Lung (tissue), 12 donors: Measurements from ENCODE around the gene ATP6V0D1. TPM values are rescaled to one million over a fixed set of nuclear protein-coding genes. Genes with fewer than 3 reads are reported as not detected.

Experiments
- ATAC-seq: fragments of 200-7000 bp; cut with Tn5 transposase; one replicate; pipeline ENCODE4 v1.9.1; 2020; ENCODE audit warnings: moderate number of reproducible peaks; ENCODE audit not compliant: insufficient read depth, low FRiP score
- DNase-seq, 3 donors: peaks; one replicate each; pipeline ENCODE4 v3.0.0-alpha.2; 2013 to 2017
- H3K27ac ChIP-seq, 2 donors: one replicate each; pipeline ENCODE4 v1.5.1; 2013; ENCODE audit warnings: mild to moderate bottlenecking in 2 of 2, moderate library complexity in 2 of 2, control low read depth in 1 of 2, inconsistent platforms in 1 of 2, low read depth in 1 of 2, low read length in 1 of 2
- H3K27me3 ChIP-seq, 3 donors: one replicate each; pipeline ENCODE4 v1.5.1; 2013; ENCODE audit warnings: low read length in 2 of 3; ENCODE audit not compliant: control insufficient read depth in 3 of 3, insufficient read depth in 3 of 3
- H3K36me3 ChIP-seq, 4 donors: one replicate each; pipeline ENCODE4 v1.5.1; 2013; ENCODE audit warnings: low read length in 4 of 4, mild to moderate bottlenecking in 1 of 4, moderate library complexity in 1 of 4; ENCODE audit not compliant: control insufficient read depth in 4 of 4, insufficient read depth in 4 of 4
- H3K4me1 ChIP-seq, 5 donors: one replicate each; pipeline ENCODE4 v1.5.1; 2013; ENCODE audit warnings: low read length in 5 of 5, mild to moderate bottlenecking in 2 of 5, moderate library complexity in 1 of 5; ENCODE audit not compliant: control insufficient read depth in 5 of 5, insufficient read depth in 5 of 5
- H3K4me3 ChIP-seq: one replicate; pipeline ENCODE4 v1.5.1; 2013; ENCODE audit warnings: mild to moderate bottlenecking, control low read depth, moderate library complexity
- H3K9ac ChIP-seq, 2 donors: one replicate each; pipeline ENCODE4 v1.5.1; 2013; ENCODE audit warnings: low read length in 2 of 2, control low read depth in 1 of 2; ENCODE audit not compliant: insufficient read depth in 1 of 2
- H3K9me3 ChIP-seq, 4 donors: one replicate each; pipeline ENCODE4 v1.5.1; 2013; ENCODE audit warnings: low read length in 3 of 4, mild to moderate bottlenecking in 1 of 4, moderate library complexity in 1 of 4; ENCODE audit not compliant: control insufficient read depth in 4 of 4, insufficient read depth in 3 of 4
- CTCF ChIP-seq: IDR thresholded peaks from 2 replicates; pipeline ENCODE4 v1.5.1; 2012; ENCODE audit warnings: mild to moderate bottlenecking; ENCODE audit errors: control extremely low read depth, extremely low read depth
- WGBS, 2 donors: extraction: QIAGEN DNeasy Blood & Tissue Kit; methylation state at CpG; one replicate each; pipeline ENCODE4 v1.1.7; 2013; 5-methylcytosine and 5-hydroxymethylcytosine counted together
- polyA plus RNA-seq, 2 donors: library from polyadenylated mRNA; stranded (reverse); fragments of 200-250 nt; gene quantifications; one replicate each; pipeline ENCODE4 v1.2.1, GENCODE V29; 2013
- total RNA-seq, 2 donors: library from RNA; depleted of rRNA in 1 of 2; stranded (reverse); fragments of >200 nt in 1 of 2; gene quantifications; one replicate each; pipeline ENCODE4 v1.2.1, GENCODE V29; 2014 to 2021
- donor health status: control.
- donor health status: control.
- donor health status: Bipolar disorder and iron deficiency.
- donor health status: healthy.
- donor health status: DM: yes; HTN: yes; CAD: no.

The ATP6V0D1 gene
- total and polyA plus RNA-seq, 4 donors: 39.6 to 249 (median 136) TPM

- DNase-seq (no peak), ATAC-seq (peak; percentile 12)
- Histone ChIP-seq H3K4me3 (no peak overlapping the region), H3K9me3 (no peaks in the 10 kb centered on the region), H3K9ac (no peak overlapping the region), H3K27ac (peak overlapping the region; percentile 24 to 78), H3K4me1 (peaks cover 12 to 61% (median 28%) of the 10 kb centered on the region in 5 donors), H3K27me3 (no peaks in the 10 kb centered on the region), H3K36me3 (peaks cover 0 to 11% (median 0%) of the 10 kb centered on the region in 4 donors)
- WGBS, 2 donors: 62 to 81% methylated on average over 3 of the region's 3 CpGs
- no peak for TF ChIP-seq CTCF
Observed at GRCh38 chr16:67459861-67460150, 21.2 kb downstream of the ATP6V0D1 start.

DNA sequence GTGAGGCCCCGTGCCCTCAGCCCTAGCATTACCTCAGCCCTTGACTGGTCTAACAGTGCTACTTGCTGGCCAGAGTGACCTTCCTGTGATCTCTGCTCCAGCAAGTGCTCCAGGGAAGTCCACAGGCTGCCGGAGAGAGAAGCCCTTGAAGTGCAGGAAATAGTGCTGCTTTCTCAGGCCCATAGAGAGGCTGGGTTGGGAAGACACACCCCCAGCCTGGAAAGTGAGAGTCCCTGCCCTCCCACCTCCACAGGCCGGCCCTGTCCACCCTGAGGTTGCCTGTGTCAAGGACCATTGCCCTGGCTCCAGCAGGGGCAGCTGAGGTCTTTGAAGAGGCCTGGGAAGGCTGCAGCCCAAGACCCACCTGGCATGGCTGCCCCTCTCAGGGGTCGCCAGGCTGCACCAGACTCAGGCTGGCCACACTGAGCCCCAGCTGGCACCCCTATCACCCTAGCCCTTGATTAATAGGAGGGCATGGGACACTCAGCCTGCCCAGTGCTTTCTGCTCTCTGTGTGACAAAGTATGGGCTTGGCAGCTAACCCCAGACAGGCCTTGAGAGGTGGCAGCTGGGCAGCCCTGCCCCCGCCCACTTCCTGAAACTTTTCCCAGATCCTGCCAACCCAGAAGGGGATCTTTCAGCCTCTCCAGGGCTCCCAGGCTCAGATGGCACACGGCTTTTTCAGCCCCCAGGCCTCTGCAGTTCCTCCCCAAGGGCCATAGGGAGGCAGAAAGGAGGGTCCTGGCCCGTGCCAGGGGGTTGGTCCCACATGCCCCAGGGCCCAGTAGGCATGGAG lies 21.7 kb downstream of the ATP6V0D1 start:
- DNase-seq (no peak), ATAC-seq (peak; percentile 82)
- 41 to 65% methylated on average over 7 of the region's 7 CpGs for WGBS, 2 donors
- Histone ChIP-seq H3K27me3 (no peaks in the 10 kb centered on the region), H3K27ac (peak overlapping the region; percentile 24 to 78), H3K9ac (no peak overlapping the region), H3K4me3 (no peak overlapping the region), H3K9me3 (no peaks in the 10 kb centered on the region), H3K36me3 (peaks cover 0 to 11% (median 0%) of the 10 kb centered on the region in 4 donors), H3K4me1 (peaks cover 12 to 62% (median 28%) of the 10 kb centered on the region in 5 donors)
- no peak for TF ChIP-seq CTCF

DNA sequence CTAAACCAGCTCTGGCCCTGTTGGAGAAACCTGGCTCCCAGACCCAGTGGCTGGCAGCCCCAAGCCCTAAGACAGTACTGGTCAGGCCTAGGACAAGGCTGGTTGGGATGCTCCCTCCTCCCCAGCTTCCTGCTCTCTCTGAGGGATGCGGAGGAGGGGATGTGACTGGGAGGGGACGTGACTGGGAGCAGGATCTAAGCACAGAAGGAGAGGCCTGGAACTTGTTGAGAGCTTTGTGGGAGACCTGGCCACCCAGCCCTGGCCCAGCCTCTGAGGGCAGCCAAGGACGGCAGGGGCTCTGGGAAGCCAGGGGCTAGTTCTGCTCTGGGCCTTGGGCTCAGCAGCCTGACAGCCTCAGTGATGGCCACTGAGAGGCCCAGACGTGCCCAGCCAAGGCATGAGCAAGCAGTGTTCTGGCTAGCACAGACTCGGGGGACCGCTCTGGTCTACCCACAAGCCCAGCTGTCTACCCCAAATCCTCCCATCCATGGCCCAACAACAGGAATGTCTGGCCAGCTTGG lies 22.8 kb downstream of the ATP6V0D1 start:
- H3K9ac ChIP-seq: no peak overlapping the region
- H3K4me3 ChIP-seq: no peak overlapping the region
- DNase-seq (peak in 2 of 3 donors; percentile 42 to 59), ATAC-seq (no peak)
- no peak for TF ChIP-seq CTCF
- peaks cover 12 to 67% (median 28%) of the 10 kb centered on the region in 5 donors for H3K4me1 ChIP-seq
- H3K27me3 ChIP-seq: no peaks in the 10 kb centered on the region
- H3K36me3 ChIP-seq: peaks cover 0 to 16% (median 1%) of the 10 kb centered on the region in 4 donors
- peak overlapping the region in 1 of 2 donors; percentile 78 for H3K27ac ChIP-seq
- 84 to 89% methylated on average over 6 of the region's 6 CpGs for whole genome bisulfite sequencing, 2 donors
- H3K9me3 ChIP-seq: no peaks in the 10 kb centered on the region
